ENCODE measurements around the gene ZNF616.
A peak's percentile ranks its signal among the peaks of the same experiment; 100 is the strongest.

The ZNF616 gene

DNA sequence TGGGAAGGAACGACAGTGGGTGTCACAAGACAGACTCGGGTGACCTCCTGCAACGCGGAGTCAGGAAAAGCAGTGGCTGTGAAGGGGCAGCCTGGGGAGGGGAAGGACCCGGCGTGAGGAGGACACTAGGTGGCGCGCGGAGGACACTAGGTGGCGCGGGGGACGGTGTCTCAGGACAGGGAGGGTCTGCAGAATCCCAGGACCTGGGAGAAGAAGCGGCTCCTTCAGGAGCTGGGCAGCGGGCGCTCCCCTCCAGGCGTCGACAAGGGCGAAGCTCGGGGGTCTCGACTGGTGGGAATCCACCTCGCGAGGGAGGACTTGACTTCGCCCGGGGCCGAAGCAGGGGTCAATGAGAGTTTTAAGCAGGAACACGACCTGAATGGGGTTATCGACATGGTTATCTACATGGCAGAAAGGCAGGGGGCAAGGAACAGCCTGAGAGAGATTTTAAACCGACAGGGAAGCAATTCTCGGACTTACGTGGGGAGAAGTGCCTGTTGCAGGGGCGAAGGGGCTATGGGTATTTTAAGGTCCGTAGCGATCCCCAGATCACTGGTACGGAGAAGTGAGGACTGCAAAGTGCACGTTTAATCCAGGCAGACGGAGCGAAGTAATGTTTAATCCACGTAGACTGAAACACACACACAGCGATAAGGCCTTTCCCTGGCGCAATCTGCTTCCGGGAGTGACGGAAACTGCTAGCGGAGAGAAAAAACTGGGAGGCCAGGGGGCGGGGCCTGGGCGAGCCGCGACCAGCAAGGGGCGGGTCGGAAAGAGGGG lies at the start of gene ZNF616:
ZNF616 (minus strand) TSS at position 687 of the 780 bp plus-strand sequence. CDS start 9,426 bp downstream, outside the sequence.
- 0 out of 2 replicates have a peak, but pooled peaks cover 3% of the 10 kb centered on the region for H3K36me3 ChIP-seq (replicated peaks)
- H3K9me3 ChIP-seq = peaks cover 19% of the 10 kb centered on the region
- H3K4me3 ChIP-seq = peak within 1 kb of the TSS; percentile 79
- H3K4me1 ChIP-seq = no peaks in the 10 kb centered on the region; the same call in 1 of the 2 replicates
- in situ Hi-C loops (cut with MboI; ENCODE audit: low sequenced_read_pairs) = no loop called here
- DNase-seq (ENCODE audit: low spot score in 2 of 2) = peak; percentile 87 to 97
- no peaks in the 10 kb centered on the region for H3K27me3 ChIP-seq (ENCODE audit: low read depth)

DNA sequence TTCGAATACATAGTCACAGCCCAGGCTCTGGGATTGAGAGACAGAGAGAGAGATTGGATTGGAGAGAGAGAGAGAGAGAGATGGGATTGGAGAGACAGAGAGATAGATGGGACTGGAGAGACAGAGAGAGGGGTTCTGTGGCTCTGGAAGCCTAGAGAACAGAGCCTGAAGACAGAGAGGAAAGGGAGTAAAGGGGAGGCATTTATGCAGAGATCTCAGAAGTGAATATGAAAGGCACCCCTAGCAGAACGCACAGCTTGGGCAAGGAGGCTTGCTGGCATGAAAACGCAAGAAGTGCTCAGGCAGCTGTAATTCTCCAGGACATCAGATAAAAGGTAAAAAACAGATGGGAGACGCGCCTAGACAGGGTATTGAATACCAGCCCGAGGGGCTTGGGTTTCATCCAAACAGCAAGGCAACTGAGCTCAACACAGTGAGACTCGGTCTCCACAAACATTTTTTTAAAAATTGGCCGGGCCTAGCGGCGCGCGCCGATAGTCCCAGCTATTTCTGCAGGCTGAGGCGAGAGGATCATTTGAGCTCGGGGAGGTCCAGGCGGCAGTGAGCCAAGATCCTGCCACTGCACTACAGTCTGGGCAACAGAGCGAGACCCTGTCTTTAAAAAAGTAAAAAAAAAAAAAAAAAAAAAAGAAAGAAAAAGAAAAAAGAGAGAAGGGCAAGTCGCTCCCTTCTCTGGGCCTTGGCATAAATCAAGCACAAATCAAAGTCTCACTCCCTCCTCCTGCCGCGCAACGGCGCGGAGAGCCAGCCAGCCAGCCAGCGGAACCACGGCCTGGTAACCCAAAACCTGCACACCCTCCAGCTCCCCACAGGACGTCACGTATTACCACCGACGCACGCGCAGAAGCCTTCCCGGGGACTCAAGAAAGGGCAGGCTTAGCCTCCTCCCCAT lies 49.3 kb upstream of the ZNF616 start:
- Histone ChIP-seq H3K9me3 (no peaks in the 10 kb centered on the region), H3K4me1 (peaks cover 7% of the 10 kb centered on the region; the same call in 1 of the 2 replicates), H3K4me3 (peak overlapping the region; percentile 31), H3K36me3 (replicated peaks) (peaks cover 27% of the 10 kb centered on the region), H3K27me3 (ENCODE audit: low read depth) (no peaks in the 10 kb centered on the region)
- in situ Hi-C loops (cut with MboI; ENCODE audit: low sequenced_read_pairs) = no loop called here
- peak; percentile 98 to 99 for DNase-seq (ENCODE audit: low spot score in 2 of 2)

DNA sequence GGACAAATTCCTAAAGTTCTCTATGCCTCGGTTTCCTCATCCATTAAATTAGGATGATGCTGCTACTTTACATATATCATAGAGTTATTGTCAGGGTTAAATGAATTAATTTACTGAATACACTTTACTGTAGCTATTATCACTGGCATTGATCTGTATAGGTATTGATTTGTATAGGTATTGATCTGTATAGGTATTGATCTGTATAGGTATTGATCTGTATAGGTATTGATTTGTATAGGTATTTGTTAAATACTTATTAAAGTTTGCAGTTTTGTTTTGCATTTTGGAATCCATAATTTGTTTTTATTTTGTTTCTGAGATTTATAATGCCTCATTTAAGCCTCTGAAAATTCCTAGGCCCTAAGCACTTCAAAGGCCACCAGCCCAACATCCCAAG lies 47.7 kb upstream of the ZNF616 start:
- Histone ChIP-seq H3K4me3 (no peak overlapping the region), H3K27me3 (ENCODE audit: low read depth) (no peaks in the 10 kb centered on the region), H3K4me1 (peaks cover 7% of the 10 kb centered on the region; the same call in 1 of the 2 replicates), H3K9me3 (no peaks in the 10 kb centered on the region), H3K36me3 (replicated peaks) (peaks cover 15% of the 10 kb centered on the region)
- in situ Hi-C loops (cut with MboI; ENCODE audit: low sequenced_read_pairs) = no loop called here
- DNase-seq (ENCODE audit: low spot score in 2 of 2) = no peak

DNA sequence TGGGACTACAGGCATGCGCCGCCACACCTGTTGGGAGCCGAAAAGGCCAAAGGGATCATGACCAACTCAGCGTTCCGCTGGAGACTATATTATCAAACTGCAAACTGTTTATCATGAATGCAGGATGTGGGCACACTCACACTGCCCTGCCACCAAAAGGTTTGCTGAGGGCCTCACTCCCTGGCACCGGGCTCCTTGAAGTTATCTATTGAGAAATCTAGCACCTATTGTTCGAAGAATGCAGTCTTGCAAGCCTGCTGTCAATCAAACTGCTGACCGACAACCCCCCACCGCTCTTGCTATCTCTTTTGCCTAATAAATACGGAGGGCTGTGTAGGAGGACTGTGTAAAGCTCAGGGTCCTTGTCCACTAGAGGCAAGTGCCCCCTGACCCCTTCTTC lies 36.8 kb upstream of the ZNF616 start:
- no peaks in the 10 kb centered on the region for H3K36me3 ChIP-seq (replicated peaks)
- no peak for DNase-seq (ENCODE audit: low spot score in 2 of 2)
- no peaks in the 10 kb centered on the region for H3K27me3 ChIP-seq (ENCODE audit: low read depth)
- 0 out of 2 replicates have a peak, but pooled peaks cover 3% of the 10 kb centered on the region for H3K9me3 ChIP-seq
- in situ Hi-C loops (cut with MboI; ENCODE audit: low sequenced_read_pairs) = no loop called here
- H3K4me1 ChIP-seq = peaks cover 5% of the 10 kb centered on the region
- H3K4me3 ChIP-seq = no peak overlapping the region

DNA sequence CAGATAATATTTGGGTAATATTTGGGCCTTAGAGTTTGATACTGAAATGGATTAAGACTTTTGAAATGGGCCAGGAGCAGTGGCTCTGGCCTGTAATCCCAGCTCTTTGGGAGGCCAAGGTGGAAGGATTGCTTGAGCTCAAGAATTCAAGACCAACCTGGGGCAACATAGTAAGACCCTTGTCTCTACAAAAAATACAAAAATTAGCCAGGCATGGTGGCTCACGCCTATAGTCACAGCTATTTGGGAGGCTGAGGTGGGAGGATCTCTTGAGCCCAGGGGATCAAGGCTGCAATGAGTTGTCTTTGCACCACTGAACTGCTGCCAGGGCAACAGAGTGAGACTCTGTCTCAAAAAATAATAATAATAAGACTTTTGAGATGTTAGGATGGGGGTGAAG lies 32.6 kb upstream of the ZNF616 start:
- H3K27me3 ChIP-seq (ENCODE audit: low read depth) = no peaks in the 10 kb centered on the region
- in situ Hi-C loops (cut with MboI; ENCODE audit: low sequenced_read_pairs) = no loop called here
- peaks cover 6% of the 10 kb centered on the region for H3K36me3 ChIP-seq (replicated peaks)
- no peak for DNase-seq (ENCODE audit: low spot score in 2 of 2)
- H3K4me3 ChIP-seq = no peak overlapping the region; the same call in 1 of the 2 replicates
- peaks cover 5% of the 10 kb centered on the region for H3K4me1 ChIP-seq
- H3K9me3 ChIP-seq = 0 out of 2 replicates have a peak, but pooled peaks cover 3% of the 10 kb centered on the region

DNA sequence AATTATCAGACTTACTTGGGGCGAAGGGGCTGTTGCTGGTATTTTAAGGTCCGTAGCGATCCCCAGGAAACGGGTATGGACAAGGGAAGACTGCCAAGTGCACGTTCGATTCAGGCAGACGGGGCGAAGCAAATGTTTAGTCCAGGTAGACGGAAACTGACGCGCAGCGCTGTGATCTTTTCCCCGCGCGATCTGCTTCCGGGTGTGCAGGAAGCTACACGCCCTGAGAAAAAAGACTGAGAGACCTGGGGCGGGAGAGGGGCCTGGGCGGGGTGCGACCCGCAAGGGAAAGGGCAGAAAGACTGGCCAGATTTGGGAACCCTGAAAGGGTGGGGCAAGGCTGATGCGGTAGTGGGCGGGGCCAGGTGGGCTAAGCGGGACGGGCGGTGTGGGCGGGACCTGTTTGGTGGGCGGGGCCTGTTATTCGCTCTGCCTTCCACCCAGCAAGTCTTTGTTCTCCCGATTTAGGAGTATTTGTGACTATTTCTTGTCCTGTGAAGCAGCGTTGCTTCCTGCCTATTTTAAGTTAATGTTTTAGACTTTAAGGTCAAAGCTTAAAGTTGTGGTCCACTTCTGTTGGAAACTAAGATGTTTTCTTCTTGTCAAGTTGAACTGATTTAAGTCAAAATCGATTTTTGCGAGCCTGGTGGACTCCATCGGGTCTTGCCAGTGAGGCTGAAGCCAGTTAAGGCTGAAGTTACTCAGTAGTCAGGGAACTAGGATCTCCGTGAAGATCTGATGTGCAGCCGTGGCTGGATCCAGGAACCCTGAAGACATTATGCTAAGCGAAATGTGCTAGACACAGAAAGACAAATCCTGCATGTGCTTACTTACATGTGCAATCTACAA lies 31.8 kb upstream of the ZNF616 start, which contains the start of gene ZNF836:
ZNF836 (minus strand) TSS at position 301 of the 849 bp plus-strand sequence. CDS start 3,549 bp downstream, outside the sequence.
- Histone ChIP-seq H3K27me3 (ENCODE audit: low read depth) (no peaks in the 10 kb centered on the region), H3K4me3 (peak within 1 kb of the TSS; percentile 65), H3K36me3 (replicated peaks) (peaks cover 9% of the 10 kb centered on the region), H3K9me3 (0 out of 2 replicates have a peak, but pooled peaks cover 3% of the 10 kb centered on the region), H3K4me1 (peaks cover 5% of the 10 kb centered on the region)
- in situ Hi-C loops (cut with MboI; ENCODE audit: low sequenced_read_pairs) = no loop called here
- peak; percentile 79 to 95 for DNase-seq (ENCODE audit: low spot score in 2 of 2)

DNA sequence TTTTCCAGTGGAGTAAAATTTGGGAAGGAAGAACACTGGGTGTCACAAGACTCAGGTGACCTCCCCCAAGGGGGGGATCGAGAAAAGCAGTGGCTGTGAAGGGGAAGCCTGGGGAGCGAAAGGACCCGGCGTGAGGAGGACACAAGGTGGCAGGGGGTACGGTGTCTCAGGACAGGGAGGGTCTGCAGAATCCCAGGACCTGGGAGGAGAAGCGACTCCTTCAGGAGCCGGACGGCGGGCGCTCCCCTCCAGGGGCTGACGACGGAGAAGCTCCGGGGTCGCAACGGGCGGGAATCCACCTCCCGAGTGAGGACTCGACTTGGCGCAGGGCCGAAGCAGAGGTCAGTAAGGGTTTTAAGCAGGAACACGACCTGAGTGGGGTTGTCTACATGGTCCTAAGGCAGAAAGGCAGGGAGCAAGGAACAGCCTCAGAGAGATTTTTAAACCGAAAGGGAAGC lies 31.2 kb upstream of the ZNF616 start:
- in situ Hi-C loops (cut with MboI; ENCODE audit: low sequenced_read_pairs) = no loop called here
- Histone ChIP-seq H3K36me3 (replicated peaks) (peaks cover 9% of the 10 kb centered on the region), H3K4me1 (peaks cover 5% of the 10 kb centered on the region), H3K4me3 (peak overlapping the region; percentile 65), H3K27me3 (ENCODE audit: low read depth) (no peaks in the 10 kb centered on the region), H3K9me3 (0 out of 2 replicates have a peak, but pooled peaks cover 3% of the 10 kb centered on the region)
- peak in 1 of 2 experiments; percentile 33 for DNase-seq (ENCODE audit: low spot score in 2 of 2)

DNA sequence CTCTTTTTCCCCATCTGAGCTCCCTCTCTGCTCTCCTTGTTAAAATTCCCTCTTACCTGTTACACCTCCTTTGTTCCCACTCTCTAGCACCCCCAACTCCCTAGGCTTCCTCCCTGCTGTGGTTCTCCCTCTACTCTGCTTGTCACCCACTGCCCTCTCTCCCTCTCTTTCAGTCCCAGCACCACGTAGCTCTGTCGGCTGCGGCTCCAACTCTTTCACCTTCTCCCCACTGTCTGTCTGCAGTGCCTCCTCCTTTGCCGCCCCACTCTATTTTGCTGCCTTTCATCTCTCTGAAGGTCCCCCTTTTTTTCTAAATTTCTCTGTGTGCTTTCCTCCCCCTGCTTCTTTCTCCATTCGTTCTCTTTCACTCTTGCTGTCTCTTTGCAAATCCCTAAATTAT lies 30.6 kb upstream of the ZNF616 start:
- H3K4me3 ChIP-seq = peak overlapping the region; percentile 65
- peaks cover 10% of the 10 kb centered on the region for H3K36me3 ChIP-seq (replicated peaks)
- in situ Hi-C loops (cut with MboI; ENCODE audit: low sequenced_read_pairs) = no loop called here
- 0 out of 2 replicates have a peak, but pooled peaks cover 3% of the 10 kb centered on the region for H3K9me3 ChIP-seq
- no peak for DNase-seq (ENCODE audit: low spot score in 2 of 2)
- H3K4me1 ChIP-seq = peaks cover 5% of the 10 kb centered on the region
- no peaks in the 10 kb centered on the region for H3K27me3 ChIP-seq (ENCODE audit: low read depth)

DNA sequence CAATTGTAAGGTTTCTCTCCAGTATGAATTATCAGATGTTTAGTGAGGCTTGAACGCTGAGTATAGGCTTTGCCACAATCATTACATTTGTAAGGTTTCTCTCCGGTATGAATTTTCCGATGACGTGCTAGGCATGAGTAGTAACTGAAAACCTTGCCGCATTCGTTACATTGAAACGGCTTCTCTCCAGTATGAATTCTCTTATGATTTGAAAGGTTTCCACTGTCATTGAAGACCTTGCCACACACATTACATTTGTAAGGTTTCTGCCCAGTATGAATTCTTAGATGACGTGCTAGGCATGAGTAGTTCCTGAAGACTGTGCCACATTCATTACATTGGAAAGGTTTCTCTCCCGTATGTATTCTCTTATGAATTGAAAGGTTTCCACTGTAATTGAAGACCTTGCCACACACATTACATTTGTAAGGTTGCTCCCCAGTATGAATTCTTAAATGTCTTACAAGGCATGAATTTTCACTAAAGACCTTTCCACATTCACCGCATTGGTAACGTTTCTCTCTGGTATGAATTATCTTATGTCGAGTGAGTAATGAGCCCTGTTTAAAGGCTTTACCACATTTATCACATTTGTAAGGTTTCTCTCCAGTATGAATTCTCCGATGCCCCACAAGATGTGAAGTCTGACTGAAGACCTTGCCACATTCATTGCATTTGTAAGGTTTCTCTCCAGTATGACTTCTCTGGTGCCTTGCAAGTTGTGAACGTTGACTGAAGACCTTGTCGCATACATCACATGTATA lies 16.0 kb upstream of the ZNF616 start:
- H3K27me3 ChIP-seq (ENCODE audit: low read depth) = no peaks in the 10 kb centered on the region
- no peak for DNase-seq (ENCODE audit: low spot score in 2 of 2)
- H3K4me3 ChIP-seq = no peak overlapping the region
- H3K36me3 ChIP-seq (replicated peaks) = 0 out of 2 replicates have a peak, but pooled peaks cover 5% of the 10 kb centered on the region
- no peaks in the 10 kb centered on the region for H3K4me1 ChIP-seq
- H3K9me3 ChIP-seq = peaks cover 27% of the 10 kb centered on the region
- in situ Hi-C loops (cut with MboI; ENCODE audit: low sequenced_read_pairs) = no loop called here

DNA sequence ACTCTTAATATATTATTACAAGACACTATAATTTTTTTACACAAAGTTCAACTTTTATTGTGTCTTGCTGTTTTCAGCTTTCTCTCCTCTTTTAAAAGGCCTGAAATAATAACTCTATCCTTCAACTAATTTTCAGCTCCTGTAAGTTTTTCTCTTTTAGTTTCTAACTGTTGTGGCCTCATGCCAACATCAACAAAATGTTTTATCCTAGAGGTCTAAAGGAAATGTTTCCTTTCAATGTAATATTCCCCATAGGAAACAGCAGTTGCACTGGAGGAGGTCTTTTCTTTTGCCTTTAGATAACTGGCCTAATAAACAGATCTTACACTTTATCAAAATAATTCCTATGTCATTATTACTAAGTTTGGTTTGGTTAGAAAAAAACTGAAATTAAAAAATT lies 8.5 kb upstream of the ZNF616 start:
- Histone ChIP-seq H3K9me3 (0 out of 2 replicates have a peak, but pooled peaks cover 2% of the 10 kb centered on the region), H3K4me1 (no peaks in the 10 kb centered on the region), H3K27me3 (ENCODE audit: low read depth) (no peaks in the 10 kb centered on the region), H3K4me3 (no peak overlapping the region), H3K36me3 (replicated peaks) (no peaks in the 10 kb centered on the region)
- no peak for DNase-seq (ENCODE audit: low spot score in 2 of 2)
- in situ Hi-C loops (cut with MboI; ENCODE audit: low sequenced_read_pairs) = no loop called here

DNA sequence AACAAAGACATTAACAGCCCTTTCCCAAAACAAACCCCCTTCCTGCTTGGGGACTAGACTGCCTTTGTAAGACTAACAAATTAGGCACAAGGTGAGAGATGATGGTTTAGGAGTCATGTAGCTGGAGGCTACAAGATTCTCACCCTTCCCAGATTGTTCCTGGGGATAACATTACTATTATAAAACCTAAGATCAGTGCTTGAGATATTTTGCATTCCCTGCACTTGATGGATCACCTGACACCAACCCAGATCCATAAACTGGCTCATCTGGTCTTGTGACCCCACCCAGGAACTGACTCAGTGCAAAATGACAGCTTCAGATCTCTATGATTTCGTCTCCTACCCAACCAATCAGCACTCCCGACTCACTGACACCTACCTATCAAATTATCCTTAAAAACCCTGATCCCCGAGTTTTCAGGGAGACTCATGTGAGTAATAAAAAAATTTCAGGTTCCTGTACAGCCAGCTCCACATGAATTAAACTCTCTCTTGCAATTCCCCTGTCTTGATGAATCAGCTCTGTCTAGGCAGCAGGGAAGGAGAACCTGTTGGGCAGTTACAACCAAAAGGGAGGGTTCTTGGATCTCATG lies 2.4 kb upstream of the ZNF616 start:
- DNase-seq (ENCODE audit: low spot score in 2 of 2) = no peak
- Histone ChIP-seq H3K4me1 (no peaks in the 10 kb centered on the region; the same call in 1 of the 2 replicates), H3K27me3 (ENCODE audit: low read depth) (no peaks in the 10 kb centered on the region), H3K9me3 (peaks cover 12% of the 10 kb centered on the region), H3K4me3 (no peak overlapping the region), H3K36me3 (replicated peaks) (0 out of 2 replicates have a peak, but pooled peaks cover 3% of the 10 kb centered on the region)
- in situ Hi-C loops (cut with MboI; ENCODE audit: low sequenced_read_pairs) = no loop called here

DNA sequence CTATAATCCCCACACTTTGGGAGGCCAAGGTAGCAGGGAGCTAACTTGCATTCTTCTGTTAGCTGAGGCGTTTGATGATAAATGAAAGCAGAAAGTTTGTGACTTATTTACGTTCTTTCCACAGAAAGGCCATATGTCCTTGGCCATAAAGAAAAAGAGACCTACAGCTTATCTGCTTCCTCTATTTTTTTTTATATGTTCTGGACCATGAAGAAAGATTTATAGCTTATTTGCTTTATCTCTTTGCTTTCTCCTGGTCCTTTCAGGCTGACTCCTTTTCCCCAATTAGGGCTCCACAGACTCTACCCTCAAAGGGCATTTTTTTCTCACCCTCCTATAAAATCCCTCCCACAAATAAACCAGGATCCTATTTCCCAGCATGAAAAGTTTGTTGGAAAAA lies 1.5 kb upstream of the ZNF616 start:
- 0 out of 2 replicates have a peak, but pooled peaks cover 3% of the 10 kb centered on the region for H3K36me3 ChIP-seq (replicated peaks)
- H3K9me3 ChIP-seq = peaks cover 12% of the 10 kb centered on the region
- DNase-seq (ENCODE audit: low spot score in 2 of 2) = no peak
- in situ Hi-C loops (cut with MboI; ENCODE audit: low sequenced_read_pairs) = no loop called here
- no peak overlapping the region for H3K4me3 ChIP-seq
- no peaks in the 10 kb centered on the region for H3K27me3 ChIP-seq (ENCODE audit: low read depth)
- no peaks in the 10 kb centered on the region; the same call in 1 of the 2 replicates for H3K4me1 ChIP-seq

Data from HAP-1 (cell line).